Mucosa of stomach (tissue), 1 donor: Measurements from ENCODE around the gene APOBEC3G.

Experiments used
- H3K27me3 ChIP-seq: one replicate; pipeline ENCODE4 v1.7.0; 2013; ENCODE audit warnings: mild to moderate bottlenecking, low read length; ENCODE audit not compliant: control insufficient read depth, insufficient read depth
- H3K36me3 ChIP-seq: one replicate; pipeline ENCODE4 v1.7.0; 2013; ENCODE audit warnings: low read length; ENCODE audit not compliant: control insufficient read depth, insufficient read depth
- H3K4me1 ChIP-seq: one replicate; pipeline ENCODE4 v1.7.0; 2013; ENCODE audit warnings: mild to moderate bottlenecking, low read length; ENCODE audit not compliant: control insufficient read depth, insufficient read depth
- H3K4me3 ChIP-seq: one replicate; pipeline ENCODE4 v1.7.0; 2013; ENCODE audit warnings: low read length
- H3K9ac ChIP-seq: one replicate; pipeline ENCODE4 v1.7.0; 2013; ENCODE audit warnings: mild to moderate bottlenecking, low read length, moderate library complexity
- H3K9me3 ChIP-seq: one replicate; pipeline ENCODE4 v1.7.0; 2013; ENCODE audit warnings: mild to moderate bottlenecking, low read length, moderate library complexity; ENCODE audit not compliant: control insufficient read depth
- donor health status: Pancreatic carcinoma.

The APOBEC3G gene

GRCh38 chr22:39134366-39135091, 57.5 kb downstream of the APOBEC3G start:
- Histone ChIP-seq H3K9me3 (no peaks in the 10 kb centered on the region), H3K4me3 (no peak overlapping the region), H3K36me3 (no peaks in the 10 kb centered on the region), H3K27me3 (no peaks in the 10 kb centered on the region), H3K9ac (no peak overlapping the region), H3K4me1 (no peaks in the 10 kb centered on the region)

GRCh38 chr22:39135092-39135896, 58.2 kb downstream of the APOBEC3G start:
- H3K4me1 ChIP-seq = no peaks in the 10 kb centered on the region
- no peaks in the 10 kb centered on the region for H3K27me3 ChIP-seq
- H3K9me3 ChIP-seq = no peaks in the 10 kb centered on the region
- no peak overlapping the region for H3K9ac ChIP-seq
- H3K4me3 ChIP-seq = no peak overlapping the region
- H3K36me3 ChIP-seq = no peaks in the 10 kb centered on the region

GRCh38 chr22:39136317-39136716, 59.2 kb downstream of the APOBEC3G start:
- Histone ChIP-seq H3K9ac (no peak overlapping the region), H3K4me1 (no peaks in the 10 kb centered on the region), H3K4me3 (no peak overlapping the region), H3K9me3 (no peaks in the 10 kb centered on the region), H3K36me3 (no peaks in the 10 kb centered on the region), H3K27me3 (no peaks in the 10 kb centered on the region)
